Hepatocyte (in vitro differentiated cells): ENCODE data around the gene CCDC28B.

Experiments
- EZH2 ChIP-seq: fragments of 200-600 bp; sonication (generic); IDR thresholded peaks from 2 replicates; pipeline ENCODE4 v1.6.1; 2016; ENCODE audit warnings: antibody characterized with exemption, mild to moderate bottlenecking, borderline replicate concordance
- TF ChIP-seq, protein P1 (sequence below): fragments of 200-600 bp; sonication (generic); IDR thresholded peaks from 2 replicates; pipeline ENCODE4 v1.5.1; 2016; ENCODE audit warnings: antibody characterized with exemption, mild to moderate bottlenecking; ENCODE audit not compliant: poor library complexity

- TF ChIP-seq, protein P1, sequence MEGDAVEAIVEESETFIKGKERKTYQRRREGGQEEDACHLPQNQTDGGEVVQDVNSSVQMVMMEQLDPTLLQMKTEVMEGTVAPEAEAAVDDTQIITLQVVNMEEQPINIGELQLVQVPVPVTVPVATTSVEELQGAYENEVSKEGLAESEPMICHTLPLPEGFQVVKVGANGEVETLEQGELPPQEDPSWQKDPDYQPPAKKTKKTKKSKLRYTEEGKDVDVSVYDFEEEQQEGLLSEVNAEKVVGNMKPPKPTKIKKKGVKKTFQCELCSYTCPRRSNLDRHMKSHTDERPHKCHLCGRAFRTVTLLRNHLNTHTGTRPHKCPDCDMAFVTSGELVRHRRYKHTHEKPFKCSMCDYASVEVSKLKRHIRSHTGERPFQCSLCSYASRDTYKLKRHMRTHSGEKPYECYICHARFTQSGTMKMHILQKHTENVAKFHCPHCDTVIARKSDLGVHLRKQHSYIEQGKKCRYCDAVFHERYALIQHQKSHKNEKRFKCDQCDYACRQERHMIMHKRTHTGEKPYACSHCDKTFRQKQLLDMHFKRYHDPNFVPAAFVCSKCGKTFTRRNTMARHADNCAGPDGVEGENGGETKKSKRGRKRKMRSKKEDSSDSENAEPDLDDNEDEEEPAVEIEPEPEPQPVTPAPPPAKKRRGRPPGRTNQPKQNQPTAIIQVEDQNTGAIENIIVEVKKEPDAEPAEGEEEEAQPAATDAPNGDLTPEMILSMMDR = no peak
- no peak for TF ChIP-seq EZH2
These were observed 2.6 kb upstream of the CCDC28B start for GRCh38 chr1:32197837-32198236.
